Measurements from ENCODE around the gene PAQR6.
A peak's percentile ranks its signal among the peaks of the same experiment; 100 is the strongest.
"Not testable (repeated sequence)": the region's sequence is repeated elsewhere in the genome, so short reads cannot be mapped to it uniquely, and the experiment has no call there.

PAQR6 gene

GRCh38 chr1:156233426-156234127 is 14.3 kb downstream of the PAQR6 start:
- no peaks in the 10 kb centered on the region for H3K27me3 Mint-ChIP-seq
- no peaks in the 10 kb centered on the region for H3K9me3 Mint-ChIP-seq
- H3K4me1 Mint-ChIP-seq (ENCODE audit: low read depth), result peaks cover 16% of the 10 kb centered on the region
- H3K27ac Mint-ChIP-seq, result no peak overlapping the region
- H3K4me3 Mint-ChIP-seq, result no peak overlapping the region
- peaks cover 91% of the 10 kb centered on the region for H3K36me3 Mint-ChIP-seq (ENCODE audit: low read depth)
- intact Hi-C loops (cut with micrococcal nuclease), result no loop called here

- H3K4me3 Mint-ChIP-seq, result no peak overlapping the region
- H3K9me3 Mint-ChIP-seq, result no peaks in the 10 kb centered on the region
- peaks cover 89% of the 10 kb centered on the region for H3K36me3 Mint-ChIP-seq (ENCODE audit: low read depth)
- intact Hi-C loops (cut with micrococcal nuclease), result no loop called here
- H3K27ac Mint-ChIP-seq, result peak overlapping the region; percentile 20
- H3K27me3 Mint-ChIP-seq, result no peaks in the 10 kb centered on the region
- peaks cover 22% of the 10 kb centered on the region for H3K4me1 Mint-ChIP-seq (ENCODE audit: low read depth)
Measured at GRCh38 chr1:156232201-156232894, 15.5 kb downstream of the PAQR6 start.

- no peaks in the 10 kb centered on the region for H3K9me3 Mint-ChIP-seq
- H3K27me3 Mint-ChIP-seq, result no peaks in the 10 kb centered on the region
- H3K36me3 Mint-ChIP-seq (ENCODE audit: low read depth), result peaks cover 82% of the 10 kb centered on the region
- intact Hi-C loops (cut with micrococcal nuclease), result no loop called here
- H3K27ac Mint-ChIP-seq, result peak overlapping the region; percentile 29
- H3K4me1 Mint-ChIP-seq (ENCODE audit: low read depth), result peaks cover 22% of the 10 kb centered on the region
- no peak overlapping the region for H3K4me3 Mint-ChIP-seq
Measured at GRCh38 chr1:156230473-156230837, 17.4 kb downstream of the PAQR6 start.

GRCh38 chr1:156229809-156230472 is 17.9 kb downstream of the PAQR6 start:
- peaks cover 79% of the 10 kb centered on the region for H3K36me3 Mint-ChIP-seq (ENCODE audit: low read depth)
- intact Hi-C loops (cut with micrococcal nuclease), result loop anchor here (5.0 kb wide), 1 partner anchor 138 kb away; no protein-coding TSS in a partner anchor

GRCh38 chr1:156228501-156228900 is 19.4 kb downstream of the PAQR6 start:
- H3K27ac Mint-ChIP-seq, result peak overlapping the region; percentile 87
- no peaks in the 10 kb centered on the region for H3K27me3 Mint-ChIP-seq
- H3K4me3 Mint-ChIP-seq, result peak overlapping the region; percentile 32
- intact Hi-C loops (cut with micrococcal nuclease), result loop anchor here (5.0 kb wide), 1 partner anchor 136 kb away; no protein-coding TSS in a partner anchor
- H3K36me3 Mint-ChIP-seq (ENCODE audit: low read depth), result peaks cover 76% of the 10 kb centered on the region
- H3K4me1 Mint-ChIP-seq (ENCODE audit: low read depth), result peaks cover 22% of the 10 kb centered on the region
- H3K9me3 Mint-ChIP-seq, result no peaks in the 10 kb centered on the region

More at GRCh38 chr1:156229809-156230472, 17.9 kb downstream of the PAQR6 start:
- Mint-ChIP-seq H3K27me3 (no peaks in the 10 kb centered on the region), H3K27ac (peak overlapping the region; percentile 29), H3K4me3 (no peak overlapping the region), H3K4me1 (ENCODE audit: low read depth) (peaks cover 22% of the 10 kb centered on the region), H3K9me3 (no peaks in the 10 kb centered on the region)

- Mint-ChIP-seq H3K36me3 (ENCODE audit: low read depth) (peaks cover 80% of the 10 kb centered on the region), H3K4me1 (ENCODE audit: low read depth) (peaks cover 22% of the 10 kb centered on the region), H3K4me3 (no peak overlapping the region)
Measured at GRCh38 chr1:156226782-156227181, 21.1 kb downstream of the PAQR6 start.

GRCh38 chr1:156226116-156226538 is 21.7 kb downstream of the PAQR6 start:
- H3K27me3 Mint-ChIP-seq, result no peaks in the 10 kb centered on the region
- no peak overlapping the region for H3K27ac Mint-ChIP-seq
- H3K4me3 Mint-ChIP-seq, result no peak overlapping the region
- H3K9me3 Mint-ChIP-seq, result no peaks in the 10 kb centered on the region
- peaks cover 80% of the 10 kb centered on the region for H3K36me3 Mint-ChIP-seq (ENCODE audit: low read depth)
- peaks cover 22% of the 10 kb centered on the region for H3K4me1 Mint-ChIP-seq (ENCODE audit: low read depth)
- intact Hi-C loops (cut with micrococcal nuclease), result loop anchor here (5.0 kb wide), 1 partner anchor 134 kb away; no protein-coding TSS in a partner anchor

More at GRCh38 chr1:156226782-156227181, 21.1 kb downstream of the PAQR6 start:
- Mint-ChIP-seq H3K27ac (no peak overlapping the region), H3K27me3 (no peaks in the 10 kb centered on the region), H3K9me3 (no peaks in the 10 kb centered on the region)
- intact Hi-C loops (cut with micrococcal nuclease), result loop anchor here (5.0 kb wide), 1 partner anchor 134 kb away; no protein-coding TSS in a partner anchor

GRCh38 chr1:156225677-156226014 is 22.2 kb downstream of the PAQR6 start:
- Mint-ChIP-seq H3K4me3 (no peak overlapping the region), H3K36me3 (ENCODE audit: low read depth) (peaks cover 84% of the 10 kb centered on the region), H3K27me3 (no peaks in the 10 kb centered on the region), H3K27ac (no peak overlapping the region), H3K4me1 (ENCODE audit: low read depth) (peaks cover 22% of the 10 kb centered on the region), H3K9me3 (no peaks in the 10 kb centered on the region)
- intact Hi-C loops (cut with micrococcal nuclease), result loop anchor here (1.0 to 5.0 kb wide), 2 partner anchors 79 to 133 kb away; no protein-coding TSS in a partner anchor

- H3K9me3 Mint-ChIP-seq, result no peaks in the 10 kb centered on the region
- no peaks in the 10 kb centered on the region for H3K27me3 Mint-ChIP-seq
- peaks cover 60% of the 10 kb centered on the region for H3K36me3 Mint-ChIP-seq (ENCODE audit: low read depth)
- no peak overlapping the region for H3K27ac Mint-ChIP-seq
- intact Hi-C loops (cut with micrococcal nuclease), result no loop called here
- H3K4me1 Mint-ChIP-seq (ENCODE audit: low read depth), result peaks cover 19% of the 10 kb centered on the region
- no peak overlapping the region for H3K4me3 Mint-ChIP-seq
Measured at GRCh38 chr1:156221986-156222692, 25.7 kb downstream of the PAQR6 start.

GRCh38 chr1:156220226-156220625 is 27.6 kb downstream of the PAQR6 start:
- Mint-ChIP-seq H3K36me3 (ENCODE audit: low read depth) (peaks cover 50% of the 10 kb centered on the region), H3K9me3 (no peaks in the 10 kb centered on the region), H3K27ac (no peak overlapping the region), H3K27me3 (no peaks in the 10 kb centered on the region), H3K4me3 (no peak overlapping the region), H3K4me1 (ENCODE audit: low read depth) (peaks cover 19% of the 10 kb centered on the region)
- intact Hi-C loops (cut with micrococcal nuclease), result no loop called here

- intact Hi-C loops (cut with micrococcal nuclease), result no loop called here
- Mint-ChIP-seq H3K27me3 (no peaks in the 10 kb centered on the region), H3K4me1 (ENCODE audit: low read depth) (peaks cover 26% of the 10 kb centered on the region), H3K36me3 (ENCODE audit: low read depth) (peaks cover 50% of the 10 kb centered on the region), H3K27ac (peak overlapping the region; percentile 77), H3K9me3 (no peaks in the 10 kb centered on the region), H3K4me3 (peak overlapping the region; percentile 25)
Measured at GRCh38 chr1:156217871-156218270, 30.0 kb downstream of the PAQR6 start.

GRCh38 chr1:156216361-156217086 is 31.3 kb downstream of the PAQR6 start:
- intact Hi-C loops (cut with micrococcal nuclease); H3K27me3 Mint-ChIP-seq; H3K9me3 Mint-ChIP-seq; H3K4me3 Mint-ChIP-seq: not testable (repeated sequence)
- Mint-ChIP-seq H3K36me3 (ENCODE audit: low read depth) (peaks cover 48% of the 10 kb centered on the region), H3K4me1 (ENCODE audit: low read depth) (peaks cover 37% of the 10 kb centered on the region), H3K27ac (peak overlapping the region; percentile 25)
